Measurements from ENCODE around the gene TRPM1.

TRPM1 gene

DNA sequence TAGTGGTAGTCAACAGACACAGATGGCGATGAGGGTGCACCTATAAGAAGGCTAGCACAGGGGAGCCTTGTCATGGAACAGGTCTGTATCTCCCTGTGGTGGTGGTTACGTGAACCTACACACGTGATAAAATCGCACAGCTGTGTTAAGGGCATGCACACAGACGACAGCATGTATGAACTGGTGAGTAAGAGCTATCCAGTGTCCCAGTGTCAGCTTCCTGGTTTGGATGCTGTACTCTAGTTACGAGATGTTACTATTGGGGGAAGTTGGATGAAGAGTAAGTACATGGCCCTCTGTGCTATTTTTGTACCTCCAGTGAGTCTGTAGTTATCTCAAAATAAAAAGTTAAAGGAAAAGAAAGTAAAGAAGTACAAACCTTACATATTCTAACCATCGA is 148.3 kb downstream of the TRPM1 start:
- POLR2A ChIA-PET, result no interaction called here
- Histone ChIP-seq H3K4me1 (ENCODE audit: control insufficient read depth, insufficient read depth, low read length) (no peaks in the 10 kb centered on the region), H3K27ac (ENCODE audit: extremely low read depth, low read depth, low read length) (no peak overlapping the region), H3K9me3 (ENCODE audit: control insufficient read depth, insufficient read depth, low read depth, low read length) (no peaks in the 10 kb centered on the region), H3K4me3 (ENCODE audit: low read depth, low read length) (no peak overlapping the region), H3K36me3 (ENCODE audit: control insufficient read depth in 2 of 2, insufficient read depth in 1 of 2, low read length in 2 of 2) (peaks cover 6 to 62% of the 10 kb centered on the region in 2 experiments; a peak in 2 of 3 replicates)
- TF ChIP-seq OVOL3 (tag by site-specific recombination; IDR thresholded peaks at IDR 0.05) (no peak), YY2 (tag by site-specific recombination; IDR thresholded peaks at IDR 0.05) (no peak), ZNF677 (tag by site-specific recombination; IDR thresholded peaks at IDR 0.05) (no peak), GLI4 (tag by site-specific recombination; IDR thresholded peaks at IDR 0.05) (no peak), ZFP41 (tag by site-specific recombination; IDR thresholded peaks at IDR 0.05; ENCODE audit: borderline replicate concordance) (no peak), ZSCAN30 (tag by site-specific recombination; IDR thresholded peaks at IDR 0.05) (no peak), ZNF23 (tag by site-specific recombination; IDR thresholded peaks at IDR 0.05; ENCODE audit: borderline replicate concordance) (no peak), IKZF3 (tag by site-specific recombination; IDR thresholded peaks at IDR 0.05) (no peak), ZNF221 (tag by site-specific recombination; IDR thresholded peaks at IDR 0.05; ENCODE audit: borderline replicate concordance) (no peak), KLF1 (tag by site-specific recombination; IDR thresholded peaks at IDR 0.05) (no peak)
- TF ChIP-seq, protein P1, sequence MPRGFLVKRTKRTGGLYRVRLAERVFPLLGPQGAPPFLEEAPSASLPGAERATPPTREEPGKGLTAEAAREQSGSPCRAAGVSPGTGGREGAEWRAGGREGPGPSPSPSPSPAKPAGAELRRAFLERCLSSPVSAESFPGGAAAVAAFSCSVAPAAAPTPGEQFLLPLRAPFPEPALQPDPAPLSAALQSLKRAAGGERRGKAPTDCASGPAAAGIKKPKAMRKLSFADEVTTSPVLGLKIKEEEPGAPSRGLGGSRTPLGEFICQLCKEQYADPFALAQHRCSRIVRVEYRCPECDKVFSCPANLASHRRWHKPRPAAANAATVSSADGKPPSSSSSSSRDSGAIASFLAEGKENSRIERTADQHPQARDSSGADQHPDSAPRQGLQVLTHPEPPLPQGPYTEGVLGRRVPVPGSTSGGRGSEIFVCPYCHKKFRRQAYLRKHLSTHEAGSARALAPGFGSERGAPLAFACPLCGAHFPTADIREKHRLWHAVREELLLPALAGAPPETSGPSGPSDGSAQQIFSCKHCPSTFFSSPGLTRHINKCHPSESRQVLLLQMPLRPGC (tag by site-specific recombination; IDR thresholded peaks at IDR 0.05), result no peak
- CTCF ChIA-PET, result no interaction called here
